MV-4-11 (cell line): ENCODE results near the gene CATSPERZ.
A peak's percentile ranks its signal among the peaks of the same experiment; 100 is the strongest.
"Not testable (repeated sequence)": the region's sequence is repeated elsewhere in the genome, so short reads cannot be mapped to it uniquely, and the experiment has no call there.

Source experiments
- DNase-seq: peaks from one replicate; lab custom pipeline; 2025; lab: John Stamatoyannopoulos, UW

The CATSPERZ gene

GRCh38 chr11:64318766-64319761, 18.9 kb downstream of the CATSPERZ start:
- DNase-seq: peak; percentile 55

GRCh38 chr11:64320556-64320955, 20.4 kb downstream of the CATSPERZ start:
- DNase-seq: no peak

GRCh38 chr11:64321026-64321425, 20.9 kb downstream of the CATSPERZ start:
- DNase-seq: no peak

DNA sequence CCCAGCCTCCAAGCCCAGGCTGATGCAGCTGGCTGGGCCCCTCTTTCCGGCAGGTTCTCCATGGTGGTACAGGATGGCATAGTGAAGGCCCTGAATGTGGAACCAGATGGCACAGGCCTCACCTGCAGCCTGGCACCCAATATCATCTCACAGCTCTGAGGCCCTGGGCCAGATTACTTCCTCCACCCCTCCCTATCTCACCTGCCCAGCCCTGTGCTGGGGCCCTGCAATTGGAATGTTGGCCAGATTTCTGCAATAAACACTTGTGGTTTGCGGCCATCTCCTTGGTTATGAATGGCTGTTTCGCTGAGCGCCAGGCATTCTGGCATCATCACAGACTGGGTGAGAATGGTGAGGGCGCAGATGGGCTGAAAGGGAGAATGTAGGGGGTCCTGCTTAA, 21.4 kb downstream of the CATSPERZ start:
- DNase-seq: no peak

- DNase-seq: no peak
Observed at GRCh38 chr11:64322925-64323260, 22.7 kb downstream of the CATSPERZ start.

DNA sequence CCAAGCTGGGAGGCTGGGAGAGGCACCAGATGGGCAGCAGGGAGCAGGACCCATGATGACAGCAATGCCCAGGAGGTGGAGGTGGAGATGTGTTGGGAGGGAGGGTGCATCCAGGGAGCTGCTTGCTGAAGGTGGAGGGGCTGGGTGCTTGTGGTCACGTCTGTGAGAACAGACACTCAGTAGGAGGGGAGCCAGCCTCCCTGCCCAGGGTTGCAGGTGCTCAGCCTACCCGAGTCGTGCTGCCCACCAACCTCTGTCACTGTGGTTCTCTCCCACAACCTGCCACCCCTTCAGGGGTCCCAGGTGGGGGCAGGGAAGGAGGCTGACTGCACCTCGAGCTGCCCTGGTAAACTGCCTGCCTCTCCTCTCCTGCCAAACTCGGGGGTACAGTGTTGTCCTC, 23.2 kb downstream of the CATSPERZ start:
- no peak for DNase-seq

- not testable (repeated sequence) for DNase-seq
Observed at GRCh38 chr11:64323984-64324383, 23.8 kb downstream of the CATSPERZ start.

GRCh38 chr11:64324692-64325469, 24.7 kb downstream of the CATSPERZ start:
- DNase-seq: no peak

- DNase-seq: no peak
Observed at GRCh38 chr11:64327375-64327774, 27.2 kb downstream of the CATSPERZ start.

DNA sequence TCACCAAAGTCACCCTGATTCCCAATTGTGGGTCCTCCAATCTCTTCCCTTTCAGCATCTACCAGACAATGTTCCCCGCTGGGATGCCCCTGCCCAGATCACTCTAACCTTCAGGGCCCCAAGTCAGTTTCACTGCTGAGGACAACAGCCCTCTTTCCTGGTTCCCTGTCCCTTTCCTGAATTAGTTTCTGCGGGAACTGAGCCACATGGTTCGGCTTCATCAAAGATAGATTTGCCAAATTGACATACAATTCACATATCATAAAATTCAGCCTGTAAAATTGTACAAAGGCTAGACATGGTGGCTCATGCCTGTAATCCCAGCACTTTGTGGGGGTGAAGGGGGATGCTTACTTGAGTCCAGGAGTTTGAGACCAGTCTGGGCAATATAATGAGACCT, 27.8 kb downstream of the CATSPERZ start:
- DNase-seq: no peak

DNA sequence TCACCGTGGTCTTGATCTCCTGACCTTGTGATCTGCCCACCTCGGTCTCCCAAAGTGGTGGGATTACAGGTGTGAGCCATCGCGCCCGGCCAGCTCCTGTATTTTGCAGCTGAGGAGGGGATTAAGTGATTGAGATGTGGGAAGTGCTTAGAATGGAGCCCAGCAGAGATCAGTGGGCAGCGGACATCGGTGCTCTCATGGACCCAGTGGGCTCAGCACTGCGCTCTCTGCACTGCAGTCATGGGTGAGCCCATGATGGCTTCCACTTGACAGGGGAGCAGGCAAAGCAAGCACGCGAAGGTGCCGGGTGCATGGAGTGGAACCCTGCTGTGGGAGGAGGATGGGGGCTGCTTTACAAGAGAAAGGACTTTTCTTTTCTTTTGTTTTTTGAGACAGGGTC, 30.7 kb downstream of the CATSPERZ start:
- DNase-seq: no peak

GRCh38 chr11:64331569-64332371, 31.6 kb downstream of the CATSPERZ start:
- DNase-seq: peak; percentile 99

- no peak for DNase-seq
Observed at GRCh38 chr11:64333556-64333955, 33.4 kb downstream of the CATSPERZ start.

- peak; percentile 96 for DNase-seq
Observed at GRCh38 chr11:64334764-64335735, 34.9 kb downstream of the CATSPERZ start.

DNA sequence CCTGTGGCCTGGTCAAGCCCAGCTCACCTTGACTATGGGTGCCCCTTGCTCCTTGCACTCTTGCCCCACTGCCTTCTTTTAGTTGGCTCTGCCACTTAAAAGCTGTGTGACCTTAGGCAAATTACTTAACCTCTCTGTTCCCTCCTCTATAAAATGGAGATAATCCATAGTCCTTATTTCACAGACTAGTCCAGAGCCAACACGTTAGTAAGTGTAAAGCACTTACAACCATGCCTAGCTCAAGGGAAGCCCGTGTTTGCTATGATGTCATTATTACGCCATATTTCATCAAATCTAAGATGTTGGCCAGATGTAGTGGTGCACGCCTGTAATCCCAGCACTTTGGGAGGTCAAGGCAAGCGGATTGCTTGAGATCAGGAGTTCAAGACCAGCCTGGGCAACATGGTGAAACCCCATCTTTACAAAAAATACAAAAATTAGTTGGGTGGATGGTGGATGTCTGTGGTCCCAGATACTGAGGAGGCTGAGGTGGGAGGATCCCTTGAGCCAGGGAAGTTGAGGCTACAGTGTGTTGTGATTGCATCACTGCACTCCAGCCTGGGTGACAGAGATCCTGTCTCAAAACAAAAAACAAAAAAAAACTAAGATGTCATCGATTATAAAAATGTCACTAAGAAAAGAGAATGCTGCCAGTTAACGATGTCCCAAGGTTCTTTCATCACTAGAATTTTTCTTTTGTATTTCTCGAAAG, 37.5 kb downstream of the CATSPERZ start:
- DNase-seq: no peak

- DNase-seq: no peak
Observed at GRCh38 chr11:64338716-64339115, 38.6 kb downstream of the CATSPERZ start.

DNA sequence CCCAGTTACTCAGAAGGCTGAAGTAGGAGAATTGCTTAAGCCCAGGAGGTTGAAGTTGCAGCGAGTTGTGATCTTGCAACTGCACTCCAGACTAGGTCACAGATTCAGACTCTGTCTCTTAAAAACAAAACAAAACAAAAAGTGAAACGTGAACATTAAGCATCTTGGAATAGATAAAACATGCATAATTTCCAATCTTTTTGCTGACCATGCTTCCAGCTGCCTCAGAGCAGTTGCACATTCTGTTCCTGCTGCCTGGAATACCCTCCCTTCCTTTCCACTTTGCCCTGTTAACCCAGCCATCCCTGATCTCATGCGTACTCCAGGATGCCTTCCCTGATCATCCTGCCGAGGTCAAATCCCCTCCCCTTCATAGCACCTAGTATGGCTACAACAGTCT, 39.1 kb downstream of the CATSPERZ start:
- DNase-seq: no peak

- DNase-seq: peak; percentile 77
Observed at GRCh38 chr11:64339754-64340408, 39.7 kb downstream of the CATSPERZ start, which contains the start of gene CCDC88B. Gene CCDC88B (plus strand): TSS chr11:64340204. CDS start chr11:64340267, 63 bp downstream.

GRCh38 chr11:64340671-64341335, 40.6 kb downstream of the CATSPERZ start:
- DNase-seq: peak; percentile 40
